22Rv1 (cell line): ENCODE results near the gene TGFB3.

Experiments
- ZFX ChIP-seq: fragments of 450-650 bp; IDR thresholded peaks from 2 replicates; pipeline ENCODE4 v1.6.1; 2017; ENCODE audit warnings: antibody characterized with exemption, borderline replicate concordance
- TF ChIP-seq, protein P1 (sequence below): fragments of 450-650 bp; IDR thresholded peaks from 2 replicates; pipeline ENCODE4 v1.5.1; 2017; ENCODE audit warnings: mild to moderate bottlenecking

DNA sequence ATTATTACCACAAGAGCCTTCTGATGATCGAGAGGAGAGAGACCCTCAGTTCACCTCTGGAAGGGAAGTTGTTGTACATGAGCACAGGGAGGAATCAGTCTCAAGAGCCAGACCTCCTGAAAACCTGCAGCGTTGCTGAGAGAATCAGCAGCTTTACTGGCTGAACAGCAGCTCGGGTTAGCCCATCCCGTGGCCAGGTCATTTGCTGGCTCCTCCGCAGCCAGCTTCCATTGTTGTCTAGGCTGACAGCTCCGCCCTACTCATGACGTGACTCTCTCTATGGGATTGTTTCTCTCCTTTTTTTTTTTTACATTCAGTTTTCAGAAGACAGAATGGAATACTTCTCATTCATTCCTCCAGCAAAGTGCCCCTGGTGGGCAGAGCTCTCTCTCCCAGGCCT lies 69.9 kb downstream of the TGFB3 start:
- TF ChIP-seq, protein P1, sequence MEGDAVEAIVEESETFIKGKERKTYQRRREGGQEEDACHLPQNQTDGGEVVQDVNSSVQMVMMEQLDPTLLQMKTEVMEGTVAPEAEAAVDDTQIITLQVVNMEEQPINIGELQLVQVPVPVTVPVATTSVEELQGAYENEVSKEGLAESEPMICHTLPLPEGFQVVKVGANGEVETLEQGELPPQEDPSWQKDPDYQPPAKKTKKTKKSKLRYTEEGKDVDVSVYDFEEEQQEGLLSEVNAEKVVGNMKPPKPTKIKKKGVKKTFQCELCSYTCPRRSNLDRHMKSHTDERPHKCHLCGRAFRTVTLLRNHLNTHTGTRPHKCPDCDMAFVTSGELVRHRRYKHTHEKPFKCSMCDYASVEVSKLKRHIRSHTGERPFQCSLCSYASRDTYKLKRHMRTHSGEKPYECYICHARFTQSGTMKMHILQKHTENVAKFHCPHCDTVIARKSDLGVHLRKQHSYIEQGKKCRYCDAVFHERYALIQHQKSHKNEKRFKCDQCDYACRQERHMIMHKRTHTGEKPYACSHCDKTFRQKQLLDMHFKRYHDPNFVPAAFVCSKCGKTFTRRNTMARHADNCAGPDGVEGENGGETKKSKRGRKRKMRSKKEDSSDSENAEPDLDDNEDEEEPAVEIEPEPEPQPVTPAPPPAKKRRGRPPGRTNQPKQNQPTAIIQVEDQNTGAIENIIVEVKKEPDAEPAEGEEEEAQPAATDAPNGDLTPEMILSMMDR = no peak
- TF ChIP-seq ZFX = no peak
